HUES6 (cell line): ENCODE data around the gene COL23A1.

Experiments
- H3K27ac ChIP-seq: 2 replicates; pipeline ENCODE4 v1.7.0; 2013; ENCODE audit warnings: low read depth, mild to moderate bottlenecking, low read length, inconsistent platforms
- H3K27me3 ChIP-seq: 2 replicates; pipeline ENCODE4 v1.6.1; 2013; ENCODE audit warnings: low read length; ENCODE audit not compliant: control insufficient read depth, insufficient read depth
- H3K36me3 ChIP-seq: 2 replicates; pipeline ENCODE4 v1.6.1; 2013; ENCODE audit warnings: low read length; ENCODE audit not compliant: control insufficient read depth, insufficient read depth
- H3K4me1 ChIP-seq: 2 replicates; pipeline ENCODE4 v1.6.1; 2013; ENCODE audit warnings: low read length; ENCODE audit not compliant: control insufficient read depth, insufficient read depth
- H3K4me3 ChIP-seq: 2 replicates; pipeline ENCODE4 v1.5.1; 2013; ENCODE audit warnings: low read depth, low read length
- H3K9ac ChIP-seq: one replicate; pipeline ENCODE4 v1.6.1; 2013; ENCODE audit warnings: mild to moderate bottlenecking, low read length
- H3K9me3 ChIP-seq: 2 replicates; pipeline ENCODE4 v1.6.1; 2013; ENCODE audit warnings: low read depth, low read length; ENCODE audit not compliant: control insufficient read depth, insufficient read depth

COL23A1 gene

DNA sequence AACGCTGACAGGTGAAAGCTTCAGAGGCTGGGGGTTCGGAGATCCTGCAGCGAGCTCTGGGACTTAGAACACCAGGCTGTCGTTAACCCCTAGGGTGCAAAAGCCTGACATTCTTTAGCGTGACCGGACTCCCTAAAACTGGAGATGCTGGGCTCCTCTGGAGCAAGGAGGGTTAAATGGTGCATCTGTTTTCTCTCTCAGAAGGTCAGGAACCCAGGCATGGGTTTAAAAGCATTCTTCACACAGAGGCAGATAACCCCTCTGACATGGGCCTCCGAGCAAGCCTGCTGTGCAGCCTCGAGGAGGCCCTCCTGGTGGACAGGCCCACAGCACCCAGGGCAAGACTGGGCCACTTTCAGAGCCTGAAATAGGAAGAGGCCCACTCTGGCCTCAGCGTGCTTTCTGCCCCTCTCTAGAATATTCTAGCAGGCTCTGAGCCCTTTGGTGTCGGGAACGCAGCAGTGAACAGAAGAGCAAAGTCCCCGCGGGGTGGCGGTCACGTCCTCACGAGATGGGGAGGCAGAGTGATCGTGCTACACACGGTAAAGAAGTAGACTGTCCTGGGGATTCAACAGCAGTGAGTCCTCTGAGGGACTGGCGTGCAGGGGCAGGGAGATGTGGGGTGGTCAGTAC, 124.8 kb downstream of the COL23A1 start:
- Histone ChIP-seq H3K36me3 (no peaks in the 10 kb centered on the region), H3K4me1 (peaks cover 29% of the 10 kb centered on the region), H3K4me3 (no peak overlapping the region), H3K9me3 (no peaks in the 10 kb centered on the region), H3K9ac (no peak overlapping the region), H3K27ac (no peak overlapping the region), H3K27me3 (no peaks in the 10 kb centered on the region)

DNA sequence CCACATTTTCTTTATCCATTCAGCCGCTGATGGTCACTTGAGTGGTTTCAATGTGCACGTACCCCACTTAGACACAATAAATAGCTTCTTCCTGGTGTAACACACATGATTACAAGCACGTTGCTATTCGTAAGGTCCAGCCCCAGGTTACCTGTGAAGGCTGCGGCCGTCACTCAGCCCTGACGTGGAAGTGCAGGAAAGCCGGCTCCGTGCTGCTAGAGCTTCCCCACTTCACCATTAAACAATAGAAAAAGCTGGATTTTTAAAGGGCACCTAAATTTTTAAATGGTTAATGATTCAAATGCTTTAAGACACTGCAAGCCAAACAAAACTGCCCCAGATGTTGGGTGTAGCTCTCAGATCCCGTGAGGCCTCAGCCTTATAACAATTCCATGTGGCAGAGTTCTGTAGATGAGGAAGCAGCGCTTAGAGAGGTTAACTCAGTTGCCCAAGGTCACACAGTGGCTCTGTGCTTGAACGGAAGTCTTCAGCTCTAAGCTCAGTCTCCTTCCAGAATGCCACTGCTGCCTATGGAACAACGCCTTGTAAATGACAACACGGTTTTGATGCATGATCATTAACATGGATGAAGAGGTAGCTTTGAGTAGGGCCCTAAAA, 125.7 kb downstream of the COL23A1 start:
- H3K4me1 ChIP-seq = peaks cover 25% of the 10 kb centered on the region
- H3K36me3 ChIP-seq = no peaks in the 10 kb centered on the region
- no peak overlapping the region for H3K4me3 ChIP-seq
- H3K9me3 ChIP-seq = no peaks in the 10 kb centered on the region
- no peak overlapping the region for H3K9ac ChIP-seq
- no peaks in the 10 kb centered on the region for H3K27me3 ChIP-seq
- no peak overlapping the region for H3K27ac ChIP-seq

- Histone ChIP-seq H3K4me3 (no peak overlapping the region), H3K27ac (no peak overlapping the region), H3K27me3 (no peaks in the 10 kb centered on the region), H3K36me3 (no peaks in the 10 kb centered on the region), H3K4me1 (peaks cover 25% of the 10 kb centered on the region), H3K9ac (no peak overlapping the region), H3K9me3 (no peaks in the 10 kb centered on the region)
Measured at GRCh38 chr5:178463321-178464155, 126.7 kb downstream of the COL23A1 start.

- peak overlapping the region; percentile 3; the same call in 1 of the 2 replicates for H3K27ac ChIP-seq
- H3K4me3 ChIP-seq = no peak overlapping the region
- no peak overlapping the region for H3K9ac ChIP-seq
- H3K36me3 ChIP-seq = no peaks in the 10 kb centered on the region
- peaks cover 25% of the 10 kb centered on the region for H3K4me1 ChIP-seq
- H3K9me3 ChIP-seq = no peaks in the 10 kb centered on the region
- H3K27me3 ChIP-seq = no peaks in the 10 kb centered on the region
Measured at GRCh38 chr5:178462816-178463215, 127.4 kb downstream of the COL23A1 start.

GRCh38 chr5:178462076-178462475, 128.1 kb downstream of the COL23A1 start:
- Histone ChIP-seq H3K27ac (no peak overlapping the region; the same call in 1 of the 2 replicates), H3K27me3 (no peaks in the 10 kb centered on the region), H3K9me3 (no peaks in the 10 kb centered on the region), H3K36me3 (no peaks in the 10 kb centered on the region), H3K4me1 (peaks cover 25% of the 10 kb centered on the region), H3K9ac (no peak overlapping the region), H3K4me3 (no peak overlapping the region)

- Histone ChIP-seq H3K36me3 (no peaks in the 10 kb centered on the region), H3K27ac (no peak overlapping the region), H3K4me3 (no peak overlapping the region), H3K27me3 (no peaks in the 10 kb centered on the region), H3K9ac (no peak overlapping the region), H3K9me3 (no peaks in the 10 kb centered on the region), H3K4me1 (peaks cover 25% of the 10 kb centered on the region)
Measured at GRCh38 chr5:178461004-178461730, 129.0 kb downstream of the COL23A1 start.

DNA sequence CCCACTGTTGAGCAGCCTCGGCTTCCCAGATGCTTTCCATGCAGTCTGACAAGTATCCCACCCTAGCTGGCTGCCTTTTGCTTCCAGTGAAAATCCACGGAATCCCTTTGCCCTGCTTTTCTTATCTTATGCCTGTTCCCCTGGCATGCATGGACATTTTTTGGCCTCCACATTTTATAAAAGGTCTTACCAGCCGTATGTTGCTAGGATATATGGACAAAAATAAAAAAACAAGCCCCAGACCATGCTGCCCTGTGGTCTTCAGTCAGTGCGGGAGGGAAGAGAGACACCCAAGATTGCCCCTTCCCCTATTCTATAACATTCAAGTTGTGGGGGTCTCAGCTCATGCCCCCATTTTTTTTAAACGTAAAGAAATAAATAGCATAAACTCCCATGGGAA, 129.6 kb downstream of the COL23A1 start:
- Histone ChIP-seq H3K9ac (no peak overlapping the region), H3K4me1 (peaks cover 25% of the 10 kb centered on the region), H3K27ac (no peak overlapping the region), H3K27me3 (no peaks in the 10 kb centered on the region), H3K4me3 (no peak overlapping the region), H3K9me3 (no peaks in the 10 kb centered on the region), H3K36me3 (no peaks in the 10 kb centered on the region)

DNA sequence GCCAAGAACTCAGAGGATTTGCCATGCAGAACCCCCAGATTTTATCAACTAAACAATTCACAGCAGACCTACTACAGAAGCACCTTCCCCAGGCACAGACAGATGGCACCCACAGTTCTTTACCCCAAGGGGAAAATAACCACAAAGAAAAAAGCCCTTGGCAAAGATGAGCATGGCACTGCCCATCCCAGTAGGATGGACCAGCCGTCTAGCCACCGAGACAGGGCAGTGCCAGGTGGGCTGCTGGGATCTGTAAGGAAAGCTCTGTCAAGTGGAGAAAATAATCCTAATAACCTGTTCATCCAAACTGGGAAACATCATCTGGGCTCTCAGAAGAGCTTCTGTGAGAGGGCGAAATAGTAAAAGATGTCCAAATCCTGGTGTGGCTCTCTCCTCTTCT, 130.0 kb downstream of the COL23A1 start:
- Histone ChIP-seq H3K9me3 (no peaks in the 10 kb centered on the region), H3K4me1 (peaks cover 27% of the 10 kb centered on the region), H3K27me3 (no peaks in the 10 kb centered on the region), H3K9ac (no peak overlapping the region), H3K4me3 (no peak overlapping the region), H3K36me3 (no peaks in the 10 kb centered on the region), H3K27ac (no peak overlapping the region)

GRCh38 chr5:178458140-178458539, 132.1 kb downstream of the COL23A1 start:
- no peaks in the 10 kb centered on the region for H3K9me3 ChIP-seq
- no peaks in the 10 kb centered on the region for H3K36me3 ChIP-seq
- no peak overlapping the region for H3K4me3 ChIP-seq
- H3K27me3 ChIP-seq = no peaks in the 10 kb centered on the region
- peaks cover 29% of the 10 kb centered on the region for H3K4me1 ChIP-seq
- H3K27ac ChIP-seq = no peak overlapping the region
- H3K9ac ChIP-seq = no peak overlapping the region

DNA sequence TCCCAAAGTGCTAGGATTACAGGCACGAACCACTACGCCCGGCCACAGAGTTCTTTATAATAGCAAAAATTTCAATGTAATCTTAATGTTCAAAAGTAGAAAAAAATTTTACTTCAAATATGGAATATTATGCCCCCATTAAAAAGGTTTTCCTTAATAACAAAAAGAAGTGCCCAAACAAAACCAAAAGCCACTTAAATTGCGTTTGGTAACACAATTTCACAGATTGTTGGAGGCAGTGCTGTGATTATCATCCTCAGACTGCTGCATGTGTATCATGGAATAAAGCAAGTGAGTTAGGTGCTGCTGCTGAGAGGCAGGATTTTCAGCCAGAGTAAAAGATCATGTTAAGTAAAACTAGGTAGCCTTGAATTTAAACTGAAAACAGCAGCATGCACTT, 132.7 kb downstream of the COL23A1 start:
- no peak overlapping the region for H3K27ac ChIP-seq
- H3K36me3 ChIP-seq = no peaks in the 10 kb centered on the region
- H3K4me1 ChIP-seq = peaks cover 26% of the 10 kb centered on the region
- no peaks in the 10 kb centered on the region for H3K27me3 ChIP-seq
- H3K9ac ChIP-seq = no peak overlapping the region
- H3K4me3 ChIP-seq = no peak overlapping the region
- H3K9me3 ChIP-seq = no peaks in the 10 kb centered on the region
